Adrenal gland (tissue), 12 donors: ENCODE results near the gene EHMT1. TPM values are rescaled to one million over a fixed set of nuclear protein-coding genes. Genes with fewer than 3 reads are reported as not detected.

ENCODE experiments used
- DNase-seq, 7 donors: peaks; one replicate each; pipeline ENCODE4 v3.0.0-alpha.2; 2019 to 2020
- H3K27ac ChIP-seq, 5 donors: fragments of 200-600 bp; sonication (generic) in 4 of 5; 1 replicate in 3 of 5; 2 replicates in 2 of 5; pipeline versions ENCODE4 v1.5.1 to v1.8.0; 2016 to 2020; ENCODE audit warnings: mild to moderate bottlenecking in 1 of 5
- H3K27me3 ChIP-seq: fragments of 200-600 bp; 2 replicates; pipeline ENCODE4 v1.8.0; 2021
- H3K36me3 ChIP-seq, 2 donors: fragments of 200-600 bp; replicated peaks in 1 of 2; 1 replicate in 1 of 2; 2 replicates in 1 of 2; pipeline versions ENCODE4 v1.5.1 to v1.8.0; 2018 to 2022
- H3K4me1 ChIP-seq, 2 donors: fragments of 200-600 bp; replicated peaks in 1 of 2; 1 replicate in 1 of 2; 2 replicates in 1 of 2; pipeline versions ENCODE4 v1.5.1 to v1.8.0; 2018 to 2021
- H3K4me3 ChIP-seq, 4 donors: fragments of 200-600 bp; sonication (generic) in 3 of 4; one replicate each; pipeline ENCODE4 v1.5.1; 2016 to 2018
- H3K9me3 ChIP-seq, 3 donors: fragments of 200-600 bp; sonication (generic) in 1 of 3; replicated peaks in 1 of 3; 1 replicate in 2 of 3; 2 replicates in 1 of 3; pipeline versions ENCODE4 v1.5.1 to v1.8.0; 2016 to 2021
- CTCF ChIP-seq, 6 experiments: fragments of 450-650 bp in 4 of 6; fragments of 200-600 bp in 2 of 6; sonication (generic) in 1 of 6; IDR thresholded peaks; 1 replicate in 5 of 6; 2 replicates in 1 of 6; pipeline versions ENCODE4 v1.5.1 to v1.8.0; 2016 to 2021; ENCODE audit warnings: antibody characterized with exemption in 6 of 6, mild to moderate bottlenecking in 2 of 6, moderate library complexity in 1 of 6
- POLR2A ChIP-seq, 2 donors: fragments of 450-650 bp; IDR thresholded peaks; one replicate each; pipeline ENCODE4 v1.6.1; 2017; ENCODE audit warnings: antibody characterized with exemption in 2 of 2, mild to moderate bottlenecking in 2 of 2, moderate library complexity in 1 of 2
- WGBS, 4 donors: extraction: QIAGEN DNeasy Blood & Tissue Kit in 2 of 4; methylation state at CpG; one replicate each; pipeline versions ENCODE4 v1.1.5 to v1.1.7; 2013 to 2017; 5-methylcytosine and 5-hydroxymethylcytosine counted together
- intact Hi-C, 2 donors: fragments of 100-400 bp; cut with DNase I; formaldehyde crosslinking; loops; one replicate each; pipeline versions ENCODE4 v1.14.1 to v1.15.0; 2022 to 2023
- polyA plus RNA-seq, 3 donors: library from polyadenylated mRNA; stranded (reverse); fragments of 200-250 nt in 2 of 3; fragments of 350-450 nt in 1 of 3; fragmentation: Illumina TruSeq in 1 of 3; extraction: RNeasy Lipid Tissue Mini Kit (QIAGEN cat#74804) in 1 of 3; gene quantifications; one replicate each; pipeline ENCODE4 v1.2.3, GENCODE V29; 2013 to 2014
- total RNA-seq, 9 donors: library from RNA; depleted of rRNA in 4 of 9; stranded (reverse); fragments of >200 nt in 4 of 9; fragments of 120-200 nt in 1 of 9; fragmentation: NEBNext Ultra II Directional in 1 of 9; extraction: Animal tissue kit (Norgen Biotek cat#: 25700) in 1 of 9; gene quantifications; one replicate each; pipeline versions ENCODE4 v1.1.0 to v1.2.4, GENCODE V29; 2013 to 2023
- donor health status: healthy with polysubstance abuse.
- donor health status: Bipolar disorder and iron deficiency.
- donor health status: DM: yes; HTN: yes; CAD: no.
- donor health status: DM: no; HTN: no; CAD: no.
- donor health status: DM: no; HTN: no; CAD: no.
- donor health status: DM: yes; HTN: yes; CAD: no.

EHMT1 gene
- total and polyA plus RNA-seq, 12 donors: 42.0 to 171 (median 71.0) TPM

- no peaks in the 10 kb centered on the region for H3K4me1 ChIP-seq
- H3K27ac ChIP-seq: no peak overlapping the region
- no peak overlapping the region for H3K4me3 ChIP-seq
- H3K9me3 ChIP-seq: no peaks in the 10 kb centered on the region
- intact Hi-C loops: no loop called here
- peaks cover 0 to 71% of the 10 kb centered on the region in 2 donors for H3K36me3 ChIP-seq
- WGBS, 4 donors: 87 to 94% (median 88%) methylated on average over 4 to 7 of the region's 7 CpGs
- no peak for DNase-seq
- H3K27me3 ChIP-seq: no peaks in the 10 kb centered on the region
- TF ChIP-seq CTCF (IDR thresholded peaks at IDR 0.05): no peak
- no peak for TF ChIP-seq POLR2A (IDR thresholded peaks at IDR 0.05)
These were observed 182.2 kb downstream of the EHMT1 start for GRCh38 chr9:137801023-137801319.

- Histone ChIP-seq H3K36me3 (peaks cover 0 to 66% of the 10 kb centered on the region in 2 donors), H3K27ac (no peak overlapping the region), H3K4me1 (no peaks in the 10 kb centered on the region), H3K9me3 (no peaks in the 10 kb centered on the region), H3K27me3 (no peaks in the 10 kb centered on the region), H3K4me3 (no peak overlapping the region)
- DNase-seq: no peak
- TF ChIP-seq POLR2A (IDR thresholded peaks at IDR 0.05) (no peak), CTCF (IDR thresholded peaks at IDR 0.05) (no peak)
- WGBS, 4 donors: 89 to 100% (median 92%) methylated on average over 1 to 4 of the region's 4 CpGs
- intact Hi-C loops: no loop called here
These were observed 183.2 kb downstream of the EHMT1 start for GRCh38 chr9:137802021-137802420.

GRCh38 chr9:137802521-137803243 lies 183.9 kb downstream of the EHMT1 start:
- TF ChIP-seq POLR2A (IDR thresholded peaks at IDR 0.05) (no peak), CTCF (IDR thresholded peaks at IDR 0.05) (no peak)
- Histone ChIP-seq H3K27ac (no peak overlapping the region), H3K4me3 (no peak overlapping the region), H3K36me3 (peaks cover 0 to 59% of the 10 kb centered on the region in 2 donors), H3K9me3 (no peaks in the 10 kb centered on the region), H3K4me1 (no peaks in the 10 kb centered on the region), H3K27me3 (no peaks in the 10 kb centered on the region)
- intact Hi-C loops: no loop called here
- 92 to 95% (median 93%) methylated on average over 16 to 19 of the region's 19 CpGs for WGBS, 4 donors
- DNase-seq: peak in 1 of 7 donors; percentile 5

- H3K4me3 ChIP-seq: no peak overlapping the region
- H3K4me1 ChIP-seq: no peaks in the 10 kb centered on the region
- DNase-seq: peak in 1 of 7 donors; percentile 11
- WGBS, 4 donors: 88 to 90% (median 89%) methylated on average over 12 to 14 of the region's 14 CpGs
- H3K27ac ChIP-seq: no peak overlapping the region
- TF ChIP-seq CTCF (IDR thresholded peaks at IDR 0.05) (no peak), POLR2A (IDR thresholded peaks at IDR 0.05) (no peak)
- H3K27me3 ChIP-seq: no peaks in the 10 kb centered on the region
- peaks cover 0 to 45% of the 10 kb centered on the region in 2 donors for H3K36me3 ChIP-seq
- no peaks in the 10 kb centered on the region for H3K9me3 ChIP-seq
- intact Hi-C loops: no loop called here
These were observed 186.3 kb downstream of the EHMT1 start for GRCh38 chr9:137804908-137805630.
